HepG2 (cell line): ENCODE measurements around the gene BCO1. TPM values are rescaled to one million over a fixed set of nuclear protein-coding genes. Genes with fewer than 3 reads are reported as not detected.

Experiments
- ATAC-seq: fragments of 200-7000 bp; cut with Tn5 transposase; 3 replicates; pipeline ENCODE4 v1.9.1; 2020; ENCODE audit warnings: mild to moderate bottlenecking, moderate library complexity
- BruUV-seq: library from RNA; stranded (reverse); fragments of 400-500 nt; replicated peaks from 2 replicates; lab custom pipeline; 2021; lab: Mats Ljungman, UMichigan
- CTCF ChIA-PET: fragments of 300-600 bp; formaldehyde crosslinking; extraction: SDS; loops from one replicate; lab custom pipeline; 2021; ENCODE audit warnings: low total read pairs, inconsistent platforms, low intra/inter-chr PET ratio; lab: Yijun Ruan, JAX
- POLR2A ChIA-PET: fragments of 350-600 bp; sonication (Branson Sonifier 250); formaldehyde crosslinking; loops from one replicate; lab custom pipeline; 2020; ENCODE audit warnings: antibody characterized with exemption, inconsistent platforms; lab: Yijun Ruan, JAX
- DNase-seq: peaks from one replicate; pipeline ENCODE4 v3.0.0-alpha.2; 2015; ENCODE audit warnings: low spot score
- FAIRE-seq: peaks from 3 replicates; lab custom pipeline; 2011; peaks lifted over from hg19 to GRCh38; lab: Jason Lieb, UNC
- H2AFZ ChIP-seq: one replicate; pipeline ENCODE4 v1.6.1; 2011; ENCODE audit warnings: low read length, inconsistent platforms
- H3K27ac ChIP-seq: fragments of 300-600 bp; 3 replicates; pipeline ENCODE4 v1.8.0; 2011; ENCODE audit warnings: mixed run types, mild to moderate bottlenecking, mixed read lengths, low read length, inconsistent platforms; ENCODE audit not compliant: insufficient read depth; ENCODE audit errors: extremely low read length
- H3K27me3 ChIP-seq, 2 experiments: fragments of 200-600 bp in 1 of 2; 2 replicates in 1 of 2; 3 replicates in 1 of 2; pipeline versions ENCODE4 v1.6.0 to v1.8.0; 2011; ENCODE audit warnings: low read length in 2 of 2, mild to moderate bottlenecking in 2 of 2, moderate library complexity in 2 of 2, inconsistent platforms in 1 of 2; ENCODE audit not compliant: insufficient read depth in 2 of 2, control insufficient read depth in 1 of 2
- H3K36me3 ChIP-seq, 2 experiments: fragments of 200-600 bp in 1 of 2; replicated peaks in 1 of 2; 2 replicates in 1 of 2; 3 replicates in 1 of 2; pipeline versions ENCODE4 v1.5.1 to v1.8.0; 2011; ENCODE audit warnings: low read length in 2 of 2, inconsistent platforms in 1 of 2; ENCODE audit not compliant: insufficient read depth in 2 of 2, control insufficient read depth in 1 of 2
- H3K4me1 ChIP-seq: 2 replicates; pipeline ENCODE4 v1.5.1; 2012; ENCODE audit warnings: low read length, inconsistent platforms; ENCODE audit not compliant: insufficient read depth
- H3K4me2 ChIP-seq: 2 replicates; pipeline ENCODE4 v1.6.0; 2011; ENCODE audit warnings: low read depth, low read length, inconsistent platforms
- H3K4me3 ChIP-seq, 3 experiments: fragments of 200-600 bp in 1 of 3; sonication (generic), shearing (Covaris generic) in 1 of 3; replicated peaks in 1 of 3; 2 replicates each; pipeline ENCODE4 v1.5.1; 2011 to 2016; ENCODE audit warnings: low read length in 3 of 3, inconsistent platforms in 2 of 3, low read depth in 2 of 3, mild to moderate bottlenecking in 2 of 3, control low read depth in 1 of 3, mixed read lengths in 1 of 3; ENCODE audit not compliant: insufficient read depth in 1 of 3
- H3K79me2 ChIP-seq: one replicate; pipeline ENCODE4 v1.6.1; 2011; ENCODE audit warnings: low read length, inconsistent platforms; ENCODE audit not compliant: insufficient read depth
- H3K9ac ChIP-seq: 2 replicates; pipeline ENCODE4 v1.6.0; 2011; ENCODE audit warnings: mild to moderate bottlenecking, low read depth, low read length, inconsistent platforms; ENCODE audit not compliant: insufficient read depth
- H3K9me3 ChIP-seq: 2 replicates; pipeline ENCODE4 v1.5.1; 2012; ENCODE audit warnings: mild to moderate bottlenecking, low read length
- H4K20me1 ChIP-seq: 2 replicates; pipeline ENCODE4 v1.6.0; 2011; ENCODE audit warnings: inconsistent platforms, mild to moderate bottlenecking, low read length, moderate library complexity; ENCODE audit not compliant: insufficient read depth
- EEA1 ChIP-seq: sonication (generic); formaldehyde crosslinking; IDR thresholded peaks from 2 replicates; pipeline ENCODE4 v1.5.1; 2020; ENCODE audit warnings: mild to moderate bottlenecking, missing genetic modification reagents, borderline replicate concordance
- KLF13 ChIP-seq: sonication (generic); formaldehyde crosslinking; IDR thresholded peaks from 2 replicates; pipeline ENCODE4 v1.4.0; 2020; ENCODE audit warnings: mild to moderate bottlenecking, missing genetic modification reagents
- PATZ1 ChIP-seq: sonication (generic); formaldehyde crosslinking; IDR thresholded peaks from 2 replicates; pipeline ENCODE4 v1.4.0; 2020; ENCODE audit warnings: missing genetic modification reagents
- POLR2G ChIP-seq: fragments of 200-400 bp; formaldehyde crosslinking; IDR thresholded peaks from 2 replicates; pipeline ENCODE4 v1.6.1; 2018; ENCODE audit warnings: mild to moderate bottlenecking, low read depth, low read length, moderate library complexity
- PREB ChIP-seq: sonication (generic); formaldehyde crosslinking; IDR thresholded peaks from 2 replicates; pipeline ENCODE4 v1.4.0; 2020; ENCODE audit warnings: missing genetic modification reagents
- RFXANK ChIP-seq: IDR thresholded peaks from 2 replicates; pipeline ENCODE4 v1.6.1; 2016
- SNAPC2 ChIP-seq: sonication (generic); formaldehyde crosslinking; IDR thresholded peaks from 2 replicates; pipeline ENCODE4 v1.8.1; 2022; ENCODE audit warnings: mild to moderate bottlenecking, missing genetic modification reagents
- STAT5B ChIP-seq: sonication (generic); formaldehyde crosslinking; IDR thresholded peaks from 2 replicates; pipeline ENCODE4 v1.4.0; 2020; ENCODE audit warnings: missing genetic modification reagents
- TAF1 ChIP-seq: sonication (generic); formaldehyde crosslinking; IDR thresholded peaks from 2 replicates; pipeline ENCODE4 v1.4.0; 2020; ENCODE audit warnings: missing genetic modification reagents
- TERF1 ChIP-seq: sonication (generic); formaldehyde crosslinking; IDR thresholded peaks from 2 replicates; pipeline ENCODE4 v1.8.0; 2022; ENCODE audit warnings: mild to moderate bottlenecking, missing genetic modification reagents, moderate library complexity
- ZNF570 ChIP-seq: sonication (generic); formaldehyde crosslinking; IDR thresholded peaks from 2 replicates; pipeline ENCODE4 v1.4.0; 2020; ENCODE audit warnings: mild to moderate bottlenecking, missing genetic modification reagents, borderline replicate concordance
- ZNF577 ChIP-seq: sonication (generic); formaldehyde crosslinking; IDR thresholded peaks from 2 replicates; pipeline ENCODE4 v1.4.0; 2020; ENCODE audit warnings: mild to moderate bottlenecking, low read depth, missing genetic modification reagents, borderline replicate concordance
- ZNF644 ChIP-seq: IDR thresholded peaks from 2 replicates; pipeline ENCODE4 v1.6.1; 2016; ENCODE audit warnings: low read depth
- ZNF883 ChIP-seq: sonication (generic); formaldehyde crosslinking; IDR thresholded peaks from 2 replicates; pipeline ENCODE4 v1.5.1; 2020; ENCODE audit warnings: mild to moderate bottlenecking, missing genetic modification reagents; ENCODE audit errors: not compliant biosample characterization
- ZSCAN5A ChIP-seq: sonication (generic); formaldehyde crosslinking; IDR thresholded peaks from 2 replicates; pipeline ENCODE4 v1.8.0; 2022; ENCODE audit warnings: mild to moderate bottlenecking, missing genetic modification reagents, borderline replicate concordance
- WGBS: methylation state at CpG from one replicate; pipeline ENCODE4 v1.1.6; 2017; ENCODE audit warnings: low lambda C conversion rate; 5-methylcytosine and 5-hydroxymethylcytosine counted together
- in situ Hi-C: cut with HindIII; loops from 2 replicates; pipeline ENCODE4 v1.10.0; 2017; ENCODE audit warnings: low pct_unique_long_range_greater_than_20kb; ENCODE audit not compliant: extremely low pct_ligation_motif_present
- intact Hi-C: fragments of 100-400 bp; cut with micrococcal nuclease; formaldehyde crosslinking; loops from one replicate; pipeline ENCODE4 v1.10.0; 2022; ENCODE audit not compliant: unreplicated experiment
- polyA plus RNA-seq, 8 experiments: library from polyadenylated mRNA; depleted of rRNA in 3 of 8; stranded (reverse) in 7 of 8; unstranded in 1 of 8; fragments of >200 nt; fragmentation: Illumina TruSeq in 4 of 8; extraction: Trizol in 4 of 8; gene quantifications; 2 replicates each; pipeline versions ENCODE4 v1.2.1 to v1.2.3, GENCODE V29; 2011 to 2016; ENCODE audit warnings: low read depth in 4 of 8, missing spikeins in 1 of 8, mixed read lengths in 1 of 8; ENCODE audit not compliant: insufficient read depth in 1 of 8
- total RNA-seq, 5 experiments: library from RNA; depleted of rRNA; stranded (reverse); fragments of >200 nt; fragmentation: Illumina TruSeq; extraction: Trizol; gene quantifications; 2 replicates each; pipeline ENCODE4 v1.2.3, GENCODE V29; 2016; ENCODE audit warnings: low read depth in 1 of 5

Gene BCO1
- total and polyA plus RNA-seq, 2 of the 13 experiments (the other 11 are each of a cell fraction or from before 2014, with no cell fraction given): 0.11 TPM; not detected in 1

- Histone ChIP-seq H3K36me3 (no peaks in the 10 kb centered on the region), H2AFZ (no peak overlapping the region), H3K4me1 (no peaks in the 10 kb centered on the region), H3K27me3 (peaks cover 4 to 22% of the 10 kb centered on the region in 2 experiments; a peak in 4 of 5 replicates), H3K4me3 (no peak overlapping the region), H3K79me2 (no peaks in the 10 kb centered on the region), H4K20me1 (no peaks in the 10 kb centered on the region), H3K4me2 (no peak overlapping the region), H3K27ac (no peak overlapping the region), H3K9me3 (no peaks in the 10 kb centered on the region), H3K9ac (no peak overlapping the region)
- BruUV-seq: no TSS peak
- no peak for DNase-seq
- TF ChIP-seq ZNF644 (CRISPR knock-in tag) (no peak), PATZ1 (CRISPR knock-in tag) (no peak), ZNF570 (no peak), ZSCAN5A (CRISPR knock-in tag) (no peak), TERF1 (CRISPR knock-in tag) (no peak), SNAPC2 (no peak), PREB (no peak), STAT5B (CRISPR knock-in tag) (no peak), ZNF577 (CRISPR knock-in tag) (no peak), KLF13 (CRISPR knock-in tag) (no peak), POLR2G (no peak), RFXANK (CRISPR knock-in tag) (no peak), ZNF883 (CRISPR knock-in tag) (no peak), TAF1 (CRISPR knock-in tag) (no peak), EEA1 (CRISPR knock-in tag) (no peak)
- POLR2A ChIA-PET: no interaction called here
- ATAC-seq: no peak
- CTCF ChIA-PET: no interaction called here
- 26% methylated on average over 9 of the region's 9 CpGs for WGBS
- FAIRE-seq: no peak
- intact Hi-C loops (no loop called here), in situ Hi-C loops (no loop called here)
Observed at GRCh38 chr16:81291117-81291516, 52.6 kb downstream of the BCO1 start.
